Osteoblast (primary cell): ENCODE results near the gene PDX1. TPM values are rescaled to one million over a fixed set of nuclear protein-coding genes. Genes with fewer than 3 reads are reported as not detected.
A peak's percentile ranks its signal among the peaks of the same experiment; 100 is the strongest.

ENCODE experiments used
- DNase-seq: peaks from one replicate; pipeline ENCODE4 v3.0.0; 2011; ENCODE audit warnings: low spot score, mixed read lengths; ENCODE audit not compliant: insufficient read length; ENCODE audit errors: missing footprints
- H2AFZ ChIP-seq: 2 replicates; pipeline ENCODE4 v1.6.0; 2011; ENCODE audit warnings: mild to moderate bottlenecking, low read length
- H3K27ac ChIP-seq: 2 replicates; pipeline ENCODE4 v1.5.1; 2011; ENCODE audit warnings: mild to moderate bottlenecking, low read depth, low read length, moderate library complexity
- H3K27me3 ChIP-seq: 2 replicates; pipeline ENCODE4 v1.6.0; 2012; ENCODE audit warnings: mild to moderate bottlenecking, control low read depth, inconsistent platforms, low read length, moderate library complexity; ENCODE audit not compliant: insufficient read depth
- H3K36me3 ChIP-seq: 2 replicates; pipeline ENCODE4 v1.5.1; 2011; ENCODE audit warnings: mild to moderate bottlenecking, low read length, control low read depth, moderate library complexity; ENCODE audit not compliant: insufficient read depth
- H3K4me1 ChIP-seq: 2 replicates; pipeline ENCODE4 v1.5.1; 2011; ENCODE audit warnings: mild to moderate bottlenecking, low read length, control low read depth, moderate library complexity; ENCODE audit not compliant: insufficient read depth
- H3K4me2 ChIP-seq: 2 replicates; pipeline ENCODE4 v1.6.0; 2011; ENCODE audit warnings: mild to moderate bottlenecking, low read length; ENCODE audit not compliant: insufficient read depth
- H3K4me3 ChIP-seq: fragments of 200-600 bp; sonication (generic); 3 replicates; pipeline ENCODE4 v1.5.1; 2012; ENCODE audit warnings: mild to moderate bottlenecking, low read length, inconsistent platforms; ENCODE audit not compliant: insufficient read depth
- H3K79me2 ChIP-seq: 2 replicates; pipeline ENCODE4 v1.6.0; 2012; ENCODE audit warnings: mild to moderate bottlenecking, low read length, control low read depth, inconsistent platforms; ENCODE audit not compliant: insufficient read depth
- H3K9me3 ChIP-seq: 2 replicates; pipeline ENCODE4 v1.5.1; 2011; ENCODE audit warnings: low read depth, low read length, control low read depth
- H4K20me1 ChIP-seq: 2 replicates; pipeline ENCODE4 v1.6.0; 2012; ENCODE audit warnings: mild to moderate bottlenecking, low read length, control low read depth; ENCODE audit not compliant: insufficient read depth
- CTCF ChIP-seq: IDR thresholded peaks from 2 replicates; pipeline ENCODE4 v1.5.1; 2011; ENCODE audit warnings: mild to moderate bottlenecking, low read depth, low read length, moderate library complexity; ENCODE audit errors: extremely low read depth
- total RNA-seq: library from RNA; depleted of rRNA; stranded (reverse); fragments of >200 nt; gene quantifications from 2 replicates; pipeline ENCODE4 v1.2.3, GENCODE V29; 2012

The PDX1 gene
- total RNA-seq, 1 donor, result not detected

- no peaks in the 10 kb centered on the region for H3K79me2 ChIP-seq
- H3K9me3 ChIP-seq, result no peaks in the 10 kb centered on the region
- no peak overlapping the region for H3K4me3 ChIP-seq
- no peak overlapping the region for H3K27ac ChIP-seq
- no peak overlapping the region for H2AFZ ChIP-seq
- H3K36me3 ChIP-seq, result no peaks in the 10 kb centered on the region
- peaks cover 79% of the 10 kb centered on the region for H3K27me3 ChIP-seq
- DNase-seq, result peak; percentile 44
- TF ChIP-seq CTCF, result no peak
- H3K4me1 ChIP-seq, result no peaks in the 10 kb centered on the region
- H3K4me2 ChIP-seq, result no peak overlapping the region
- no peaks in the 10 kb centered on the region for H4K20me1 ChIP-seq
Measured at GRCh38 chr13:27964741-27965323, 45.0 kb downstream of the PDX1 start.

GRCh38 chr13:27965343-27965739, 45.5 kb downstream of the PDX1 start:
- Histone ChIP-seq H3K27ac (no peak overlapping the region), H3K79me2 (no peaks in the 10 kb centered on the region), H2AFZ (no peak overlapping the region), H3K4me2 (no peak overlapping the region), H3K36me3 (no peaks in the 10 kb centered on the region), H4K20me1 (no peaks in the 10 kb centered on the region), H3K4me3 (no peak overlapping the region), H3K27me3 (peaks cover 79% of the 10 kb centered on the region), H3K9me3 (no peaks in the 10 kb centered on the region), H3K4me1 (no peaks in the 10 kb centered on the region)
- DNase-seq, result peak; percentile 66
- no peak for TF ChIP-seq CTCF

- H3K4me2 ChIP-seq, result no peak overlapping the region
- no peak for TF ChIP-seq CTCF
- no peak overlapping the region for H3K27ac ChIP-seq
- H3K4me1 ChIP-seq, result no peaks in the 10 kb centered on the region
- no peaks in the 10 kb centered on the region for H3K9me3 ChIP-seq
- H3K4me3 ChIP-seq, result no peak overlapping the region
- peaks cover 79% of the 10 kb centered on the region for H3K27me3 ChIP-seq
- H3K79me2 ChIP-seq, result no peaks in the 10 kb centered on the region
- no peaks in the 10 kb centered on the region for H3K36me3 ChIP-seq
- no peaks in the 10 kb centered on the region for H4K20me1 ChIP-seq
- no peak overlapping the region for H2AFZ ChIP-seq
- DNase-seq, result peak; percentile 82
Measured at GRCh38 chr13:27965740-27966640, 46.2 kb downstream of the PDX1 start.

- no peak overlapping the region for H2AFZ ChIP-seq
- H4K20me1 ChIP-seq, result no peaks in the 10 kb centered on the region
- no peak overlapping the region for H3K4me2 ChIP-seq
- no peak for TF ChIP-seq CTCF
- H3K4me3 ChIP-seq, result no peak overlapping the region
- H3K79me2 ChIP-seq, result no peaks in the 10 kb centered on the region
- no peaks in the 10 kb centered on the region for H3K9me3 ChIP-seq
- no peaks in the 10 kb centered on the region for H3K36me3 ChIP-seq
- peak; percentile 86 for DNase-seq
- no peak overlapping the region for H3K27ac ChIP-seq
- H3K27me3 ChIP-seq, result peaks cover 79% of the 10 kb centered on the region
- no peaks in the 10 kb centered on the region for H3K4me1 ChIP-seq
Measured at GRCh38 chr13:27966641-27967202, 46.9 kb downstream of the PDX1 start.
